Mammary epithelial cell (primary cell): ENCODE data around the gene CDKAL1.

Source experiments
- EZH2 ChIP-seq: IDR thresholded peaks from 2 replicates; pipeline ENCODE4 v1.6.1; 2012; ENCODE audit warnings: low read length, inconsistent platforms, borderline replicate concordance
- TF ChIP-seq, protein P1 (sequence below), 2 donors: IDR thresholded peaks in 1 of 2; conservative IDR thresholded peaks in 1 of 2; 2 replicates each; pipeline ENCODE4 v1.5.1; 2011 to 2012; ENCODE audit warnings: inconsistent platforms in 2 of 2, low read length in 2 of 2, mild to moderate bottlenecking in 2 of 2, control low read depth in 1 of 2, low read depth in 1 of 2; ENCODE audit not compliant: insufficient read depth in 1 of 2; ENCODE audit errors: extremely low read depth in 1 of 2

GRCh38 chr6:20983961-20984360 lies 449.7 kb downstream of the CDKAL1 start:
- TF ChIP-seq, protein P1, sequence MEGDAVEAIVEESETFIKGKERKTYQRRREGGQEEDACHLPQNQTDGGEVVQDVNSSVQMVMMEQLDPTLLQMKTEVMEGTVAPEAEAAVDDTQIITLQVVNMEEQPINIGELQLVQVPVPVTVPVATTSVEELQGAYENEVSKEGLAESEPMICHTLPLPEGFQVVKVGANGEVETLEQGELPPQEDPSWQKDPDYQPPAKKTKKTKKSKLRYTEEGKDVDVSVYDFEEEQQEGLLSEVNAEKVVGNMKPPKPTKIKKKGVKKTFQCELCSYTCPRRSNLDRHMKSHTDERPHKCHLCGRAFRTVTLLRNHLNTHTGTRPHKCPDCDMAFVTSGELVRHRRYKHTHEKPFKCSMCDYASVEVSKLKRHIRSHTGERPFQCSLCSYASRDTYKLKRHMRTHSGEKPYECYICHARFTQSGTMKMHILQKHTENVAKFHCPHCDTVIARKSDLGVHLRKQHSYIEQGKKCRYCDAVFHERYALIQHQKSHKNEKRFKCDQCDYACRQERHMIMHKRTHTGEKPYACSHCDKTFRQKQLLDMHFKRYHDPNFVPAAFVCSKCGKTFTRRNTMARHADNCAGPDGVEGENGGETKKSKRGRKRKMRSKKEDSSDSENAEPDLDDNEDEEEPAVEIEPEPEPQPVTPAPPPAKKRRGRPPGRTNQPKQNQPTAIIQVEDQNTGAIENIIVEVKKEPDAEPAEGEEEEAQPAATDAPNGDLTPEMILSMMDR (conservative IDR thresholded peaks at IDR 0.05 in 1 of 2, IDR thresholded peaks at IDR 0.05 in 1 of 2; ENCODE audit: extremely low read depth in 1 of 2, insufficient read depth in 1 of 2, low read depth in 1 of 2, low read length in 2 of 2) = no peak
- TF ChIP-seq EZH2 = no peak
